Lower leg skin (tissue), 4 donors: ENCODE results near the gene OIT3. TPM values are rescaled to one million over a fixed set of nuclear protein-coding genes. Genes with fewer than 3 reads are reported as not detected.

Experiments
- DNase-seq, 2 donors: peaks; one replicate each; pipeline ENCODE4 v3.0.0-alpha.2; 2019; ENCODE audit warnings: low spot score in 2 of 2
- H3K4me3 ChIP-seq: fragments of 200-600 bp; sonication (generic); 2 replicates; pipeline ENCODE4 v1.5.1; 2017; ENCODE audit warnings: mild to moderate bottlenecking, low read depth; ENCODE audit not compliant: poor library complexity, severe bottlenecking
- POLR2A ChIP-seq, 2 donors: fragments of 450-650 bp; IDR thresholded peaks; one replicate each; pipeline ENCODE4 v1.6.1; 2016 to 2017; ENCODE audit warnings: antibody characterized with exemption in 2 of 2, mild to moderate bottlenecking in 1 of 2, moderate library complexity in 1 of 2
- WGBS, 2 donors: methylation state at CpG; one replicate each; pipeline ENCODE4 v1.1.5; 2018; 5-methylcytosine and 5-hydroxymethylcytosine counted together
- intact Hi-C: fragments of 100-400 bp; cut with DNase I; formaldehyde crosslinking; loops from one replicate; pipeline ENCODE4 v1.15.0; 2023; ENCODE audit warnings: low total_unique reads
- total RNA-seq, 4 donors: library from RNA; depleted of rRNA; stranded (reverse); fragments of >200 nt; gene quantifications; one replicate each; pipeline ENCODE4 v1.1.0, GENCODE V29; 2016
- TF ChIP-seq, protein P1 (sequence below), 3 donors: fragments of 450-650 bp; IDR thresholded peaks; one replicate each; pipeline ENCODE4 v1.5.1; 2016; ENCODE audit warnings: antibody characterized with exemption in 3 of 3, mild to moderate bottlenecking in 3 of 3, moderate library complexity in 2 of 3

OIT3 gene
- total RNA-seq, 4 donors from 2014 or later, result not detected

DNA sequence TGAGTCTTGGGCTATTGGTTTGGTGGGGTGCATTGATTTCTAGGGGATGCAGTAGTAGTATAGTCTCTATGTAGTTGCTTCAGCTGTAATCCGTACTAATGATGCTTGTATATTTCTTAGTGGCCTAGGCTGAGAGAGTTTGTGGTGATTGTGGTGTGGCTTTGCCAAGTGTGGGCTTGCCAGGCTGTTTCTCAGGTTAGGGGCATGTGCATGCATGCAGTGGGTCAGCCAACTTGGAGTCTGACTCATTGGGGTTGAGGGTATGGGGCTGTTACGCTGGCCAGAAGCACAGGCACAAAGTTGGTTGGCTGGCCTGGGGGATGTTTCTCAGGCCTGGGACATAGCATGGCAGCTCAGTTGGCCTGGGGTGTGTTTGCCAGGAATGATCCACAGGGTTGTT lies 86.8 kb downstream of the OIT3 start:
- 91 to 96% methylated on average over 2 of the region's 2 CpGs for WGBS, 2 donors
- no peak overlapping the region for H3K4me3 ChIP-seq
- DNase-seq, result no peak
- intact Hi-C loops, result no loop called here
- no peak for TF ChIP-seq POLR2A (IDR thresholded peaks at IDR 0.05)
- TF ChIP-seq, protein P1, sequence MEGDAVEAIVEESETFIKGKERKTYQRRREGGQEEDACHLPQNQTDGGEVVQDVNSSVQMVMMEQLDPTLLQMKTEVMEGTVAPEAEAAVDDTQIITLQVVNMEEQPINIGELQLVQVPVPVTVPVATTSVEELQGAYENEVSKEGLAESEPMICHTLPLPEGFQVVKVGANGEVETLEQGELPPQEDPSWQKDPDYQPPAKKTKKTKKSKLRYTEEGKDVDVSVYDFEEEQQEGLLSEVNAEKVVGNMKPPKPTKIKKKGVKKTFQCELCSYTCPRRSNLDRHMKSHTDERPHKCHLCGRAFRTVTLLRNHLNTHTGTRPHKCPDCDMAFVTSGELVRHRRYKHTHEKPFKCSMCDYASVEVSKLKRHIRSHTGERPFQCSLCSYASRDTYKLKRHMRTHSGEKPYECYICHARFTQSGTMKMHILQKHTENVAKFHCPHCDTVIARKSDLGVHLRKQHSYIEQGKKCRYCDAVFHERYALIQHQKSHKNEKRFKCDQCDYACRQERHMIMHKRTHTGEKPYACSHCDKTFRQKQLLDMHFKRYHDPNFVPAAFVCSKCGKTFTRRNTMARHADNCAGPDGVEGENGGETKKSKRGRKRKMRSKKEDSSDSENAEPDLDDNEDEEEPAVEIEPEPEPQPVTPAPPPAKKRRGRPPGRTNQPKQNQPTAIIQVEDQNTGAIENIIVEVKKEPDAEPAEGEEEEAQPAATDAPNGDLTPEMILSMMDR (IDR thresholded peaks at IDR 0.05), result no peak

DNA sequence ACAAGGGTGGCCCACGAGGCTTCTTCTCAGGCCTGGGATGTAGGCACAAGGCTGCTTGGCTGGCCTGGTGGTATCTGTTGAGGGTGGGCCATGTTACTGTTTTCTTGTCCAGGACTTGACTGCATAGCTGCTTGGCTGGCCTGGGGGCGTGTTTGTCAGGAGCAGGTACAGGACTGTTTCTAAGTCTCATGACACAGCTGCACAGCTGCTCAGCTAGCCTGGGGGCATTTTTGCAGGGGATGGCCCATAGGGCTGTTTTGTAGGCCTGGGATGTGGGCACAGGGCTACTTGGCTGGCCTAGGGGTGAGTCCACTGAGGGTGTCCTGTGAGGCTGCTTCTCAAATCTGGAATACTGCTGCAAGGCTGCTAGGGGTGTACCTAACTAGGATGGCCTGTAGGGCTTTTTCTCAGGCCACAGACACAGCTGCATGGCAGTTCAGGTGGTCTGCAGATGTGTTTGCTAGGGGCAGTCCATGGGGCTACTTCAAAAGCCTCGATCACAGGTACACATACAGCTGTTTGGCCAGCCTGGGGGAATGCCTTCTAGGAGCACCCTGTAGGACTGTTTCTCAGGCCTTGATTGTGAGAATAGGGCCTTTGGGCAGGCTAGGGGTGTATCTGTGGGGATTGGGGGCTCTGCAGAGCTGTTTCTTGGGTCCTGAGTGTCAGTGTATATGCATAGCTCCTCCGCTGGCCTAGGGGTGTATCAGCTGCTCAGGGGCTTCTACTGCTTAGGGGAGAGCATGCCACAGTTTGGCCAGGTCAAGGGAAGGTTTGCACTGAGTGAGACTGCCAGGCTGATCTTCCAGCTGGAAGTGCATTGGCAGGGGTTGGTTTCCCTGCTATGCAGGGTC lies 87.7 kb downstream of the OIT3 start:
- intact Hi-C loops, result no loop called here
- H3K4me3 ChIP-seq, result no peak overlapping the region
- 89 to 91% methylated on average over 3 to 4 of the region's 4 CpGs for WGBS, 2 donors
- no peak for DNase-seq
- TF ChIP-seq, protein P1 (IDR thresholded peaks at IDR 0.05), result no peak
- TF ChIP-seq POLR2A (IDR thresholded peaks at IDR 0.05), result no peak

DNA sequence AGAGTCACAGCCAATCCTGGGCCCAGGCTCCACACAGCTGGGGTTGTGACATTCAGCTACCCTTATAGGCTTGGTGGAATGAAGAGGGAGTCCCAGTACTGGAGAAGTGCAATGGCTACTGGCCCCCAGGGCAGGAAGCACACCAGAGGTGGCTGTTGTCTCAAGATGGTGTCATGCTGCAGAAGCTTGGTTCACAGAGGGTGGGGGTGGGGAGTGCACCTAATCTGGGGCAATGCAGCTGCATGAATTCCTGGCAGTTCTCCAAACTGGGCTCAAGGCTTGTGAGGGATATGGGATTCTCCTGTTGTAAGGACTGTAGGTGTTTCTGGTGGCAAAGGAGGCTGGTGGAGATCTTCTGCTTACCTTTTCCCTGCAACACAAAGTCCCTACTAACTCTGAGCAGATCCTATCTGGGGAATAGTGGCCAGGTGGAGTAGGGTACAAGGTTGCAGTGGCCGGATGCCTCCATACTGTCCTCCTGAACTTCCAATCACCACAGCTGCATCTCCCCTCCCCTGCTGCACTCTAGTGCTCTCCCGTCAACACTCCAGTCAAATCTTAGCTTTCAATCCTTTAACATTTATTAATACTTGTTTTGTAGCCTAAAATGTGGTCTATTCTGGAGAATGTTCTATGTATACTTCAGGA lies 88.5 kb downstream of the OIT3 start:
- no peak for DNase-seq
- TF ChIP-seq, protein P1 (IDR thresholded peaks at IDR 0.05), result no peak
- no peak for TF ChIP-seq POLR2A (IDR thresholded peaks at IDR 0.05)
- intact Hi-C loops, result loop anchor here (1.0 kb wide), 1 partner anchor 26 kb away; no protein-coding TSS in a partner anchor
- 90 to 98% methylated on average over 2 of the region's 2 CpGs for WGBS, 2 donors
- H3K4me3 ChIP-seq, result no peak overlapping the region

Other genes with a start within 250 kb of the OIT3 start
- gene MCU, start 201.6 kb upstream of the OIT3 start, total RNA-seq, result 10 to 100 TPM; 30.0 to 42.8 (median 34.1) TPM
- not detected for gene PLA2G12B, start 61.1 kb downstream of the OIT3 start, total RNA-seq
- gene P4HA1, start 203.1 kb downstream of the OIT3 start, total RNA-seq, result 10 to 100 TPM; 14.3 to 29.5 (median 20.5) TPM
- gene NUDT13, start 216.7 kb downstream of the OIT3 start, total RNA-seq, result 1 to 10 TPM; 1.3 to 3.6 (median 2.9) TPM